Lower leg skin (tissue), 3 donors: ENCODE measurements around the gene SDC4.

ENCODE experiments used
- POLR2A ChIP-seq, 2 donors: fragments of 450-650 bp; IDR thresholded peaks; one replicate each; pipeline ENCODE4 v1.6.1; 2016 to 2017; ENCODE audit warnings: antibody characterized with exemption in 2 of 2, mild to moderate bottlenecking in 1 of 2, moderate library complexity in 1 of 2
- TF ChIP-seq, protein P1 (sequence below), 3 donors: fragments of 450-650 bp; IDR thresholded peaks; one replicate each; pipeline ENCODE4 v1.5.1; 2016; ENCODE audit warnings: antibody characterized with exemption in 3 of 3, mild to moderate bottlenecking in 3 of 3, moderate library complexity in 2 of 3

DNA sequence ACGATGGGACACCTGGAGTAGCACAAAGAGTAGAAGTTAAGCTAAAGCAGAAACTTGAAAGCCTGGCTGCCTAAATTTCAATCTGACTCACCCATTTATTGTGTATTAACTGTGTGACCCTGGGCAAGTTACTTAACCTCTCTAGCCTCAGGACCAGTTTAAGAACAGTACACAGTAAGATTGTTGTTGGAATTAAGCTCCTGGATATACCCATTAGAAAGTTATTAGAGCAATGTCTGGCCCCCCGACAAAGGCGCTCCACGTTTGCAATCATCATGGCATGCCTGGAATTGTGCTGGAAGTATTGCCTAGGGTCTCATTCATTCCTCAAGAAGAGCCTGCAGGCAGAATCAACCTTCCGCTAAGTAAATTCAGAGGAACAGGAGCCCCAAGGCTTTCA is 1.4 kb downstream of the SDC4 start:
- TF ChIP-seq, protein P1, sequence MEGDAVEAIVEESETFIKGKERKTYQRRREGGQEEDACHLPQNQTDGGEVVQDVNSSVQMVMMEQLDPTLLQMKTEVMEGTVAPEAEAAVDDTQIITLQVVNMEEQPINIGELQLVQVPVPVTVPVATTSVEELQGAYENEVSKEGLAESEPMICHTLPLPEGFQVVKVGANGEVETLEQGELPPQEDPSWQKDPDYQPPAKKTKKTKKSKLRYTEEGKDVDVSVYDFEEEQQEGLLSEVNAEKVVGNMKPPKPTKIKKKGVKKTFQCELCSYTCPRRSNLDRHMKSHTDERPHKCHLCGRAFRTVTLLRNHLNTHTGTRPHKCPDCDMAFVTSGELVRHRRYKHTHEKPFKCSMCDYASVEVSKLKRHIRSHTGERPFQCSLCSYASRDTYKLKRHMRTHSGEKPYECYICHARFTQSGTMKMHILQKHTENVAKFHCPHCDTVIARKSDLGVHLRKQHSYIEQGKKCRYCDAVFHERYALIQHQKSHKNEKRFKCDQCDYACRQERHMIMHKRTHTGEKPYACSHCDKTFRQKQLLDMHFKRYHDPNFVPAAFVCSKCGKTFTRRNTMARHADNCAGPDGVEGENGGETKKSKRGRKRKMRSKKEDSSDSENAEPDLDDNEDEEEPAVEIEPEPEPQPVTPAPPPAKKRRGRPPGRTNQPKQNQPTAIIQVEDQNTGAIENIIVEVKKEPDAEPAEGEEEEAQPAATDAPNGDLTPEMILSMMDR (IDR thresholded peaks at IDR 0.05), result no peak
- no peak for TF ChIP-seq POLR2A (IDR thresholded peaks at IDR 0.05)
